A673 (cell line): ENCODE data around the gene UGT1A7. TPM values are rescaled to one million over a fixed set of nuclear protein-coding genes. Genes with fewer than 3 reads are reported as not detected.

Experiments used
- BruUV-seq: library from RNA; stranded (reverse); fragments of 400-500 nt; replicated peaks from 2 replicates; lab custom pipeline; 2021; lab: Mats Ljungman, UMichigan
- CTCF ChIA-PET: fragments of 300-600 bp; sonication (Branson Sonifier 250); formaldehyde crosslinking; loops from one replicate; lab custom pipeline; 2022; ENCODE audit warnings: antibody characterized with exemption; lab: Charles Lee
- POLR2A ChIA-PET: fragments of 300-600 bp; sonication (Branson Sonifier 250); formaldehyde crosslinking; loops from one replicate; lab custom pipeline; 2022; ENCODE audit warnings: antibody characterized with exemption; ENCODE audit not compliant: low non-redundant PET; lab: Charles Lee
- DNase-seq: peaks from one replicate; pipeline ENCODE4 v3.0.0-alpha.2; 2015; ENCODE audit warnings: low spot score
- H3K27ac ChIP-seq: fragments of 200-600 bp; sonication (generic); 2 replicates; pipeline ENCODE4 v1.5.1; 2016; ENCODE audit warnings: mixed run types, low read depth, mild to moderate bottlenecking, mixed read lengths, antibody characterized with exemption, low read length; ENCODE audit not compliant: poor library complexity, severe bottlenecking
- H3K27me3 ChIP-seq: fragments of 200-600 bp; sonication (generic); replicated peaks from 2 replicates; pipeline ENCODE4 v1.6.1; 2017; ENCODE audit warnings: mixed run types, low read depth, mild to moderate bottlenecking, mixed read lengths, antibody characterized with exemption, low read length; ENCODE audit not compliant: insufficient read depth, poor library complexity
- H3K36me3 ChIP-seq: fragments of 200-600 bp; sonication (generic); 2 replicates; pipeline ENCODE4 v1.6.1; 2016; ENCODE audit warnings: mixed run types, mild to moderate bottlenecking, mixed read lengths, antibody characterized with exemption, low read length; ENCODE audit not compliant: insufficient read depth, poor library complexity, severe bottlenecking
- H3K4me1 ChIP-seq: fragments of 200-600 bp; sonication (generic); 2 replicates; pipeline ENCODE4 v1.6.1; 2017; ENCODE audit warnings: mixed run types, mild to moderate bottlenecking, mixed read lengths, antibody characterized with exemption, low read length; ENCODE audit not compliant: insufficient read depth, poor library complexity, severe bottlenecking
- H3K4me3 ChIP-seq: fragments of 200-600 bp; sonication (generic); 2 replicates; pipeline ENCODE4 v1.5.1; 2016; ENCODE audit warnings: low read depth, mixed run types, mild to moderate bottlenecking, mixed read lengths, low read length; ENCODE audit not compliant: poor library complexity, severe bottlenecking
- H3K9me3 ChIP-seq: fragments of 200-600 bp; sonication (generic); 2 replicates; pipeline ENCODE4 v1.6.1; 2016; ENCODE audit warnings: mixed run types, low read depth, mild to moderate bottlenecking, mixed read lengths, antibody characterized with exemption, low read length; ENCODE audit not compliant: poor library complexity, severe bottlenecking
- CTCF ChIP-seq: fragments of 300-800, 200-600 bp; sonication (generic); conservative IDR thresholded peaks from 2 replicates; pipeline ENCODE4 v1.5.1; 2017; ENCODE audit warnings: low read depth, mild to moderate bottlenecking, antibody characterized with exemption, low read length, moderate library complexity, mixed read lengths
- EZH2 ChIP-seq: fragments of 200-600 bp; sonication (generic); IDR thresholded peaks from 2 replicates; pipeline ENCODE4 v1.6.1; 2017; ENCODE audit warnings: borderline replicate concordance, low read depth, mild to moderate bottlenecking, mixed read lengths, antibody characterized with exemption, low read length; ENCODE audit not compliant: poor library complexity, severe bottlenecking
- intact Hi-C: fragments of 100-400 bp; cut with micrococcal nuclease; formaldehyde crosslinking; loops from one replicate; pipeline ENCODE4 v1.10.0; 2022; ENCODE audit not compliant: unreplicated experiment
- total RNA-seq: library from RNA; stranded (reverse); gene quantifications from 2 replicates; pipeline ENCODE4 v1.2.3, GENCODE V29; 2021

The UGT1A7 gene
- total RNA-seq, 1 experiment from 2014 or later = not detected

- Histone ChIP-seq H3K4me3 (no peak overlapping the region), H3K4me1 (no peaks in the 10 kb centered on the region), H3K27ac (no peak overlapping the region), H3K9me3 (no peaks in the 10 kb centered on the region), H3K27me3 (no peaks in the 10 kb centered on the region), H3K36me3 (no peaks in the 10 kb centered on the region)
- ChIA-PET POLR2A (no interaction called here), CTCF (no interaction called here)
- DNase-seq = no peak
- no TSS peak for BruUV-seq
- intact Hi-C loops = no loop called here
- TF ChIP-seq EZH2 = no peak
- TF ChIP-seq CTCF = no peak
Observed at GRCh38 chr2:233689501-233689900, 7.8 kb downstream of the UGT1A7 start.

GRCh38 chr2:233690444-233690843 lies 8.7 kb downstream of the UGT1A7 start:
- Histone ChIP-seq H3K4me3 (no peak overlapping the region), H3K36me3 (no peaks in the 10 kb centered on the region), H3K27ac (no peak overlapping the region), H3K9me3 (no peaks in the 10 kb centered on the region), H3K27me3 (no peaks in the 10 kb centered on the region), H3K4me1 (no peaks in the 10 kb centered on the region)
- POLR2A ChIA-PET = no interaction called here
- TF ChIP-seq EZH2 (no peak), CTCF (no peak)
- DNase-seq = no peak
- BruUV-seq = no TSS peak
- intact Hi-C loops = no loop called here
- CTCF ChIA-PET = no interaction called here

- Histone ChIP-seq H3K4me1 (no peaks in the 10 kb centered on the region), H3K27ac (no peak overlapping the region), H3K4me3 (no peak overlapping the region), H3K27me3 (no peaks in the 10 kb centered on the region), H3K9me3 (no peaks in the 10 kb centered on the region), H3K36me3 (no peaks in the 10 kb centered on the region)
- intact Hi-C loops = no loop called here
- TF ChIP-seq CTCF (no peak), EZH2 (no peak)
- CTCF ChIA-PET = no interaction called here
- DNase-seq = no peak
- no TSS peak for BruUV-seq
- POLR2A ChIA-PET = interaction anchor here (0.6 kb wide), 1 partner anchor 12 kb away, joined by 3 read pairs; no protein-coding TSS in a partner anchor
Observed at GRCh38 chr2:233691443-233692433, 10.0 kb downstream of the UGT1A7 start.
